GM23338 (cell line): ENCODE results near the gene PPP1R36. TPM values are rescaled to one million over a fixed set of nuclear protein-coding genes. Genes with fewer than 3 reads are reported as not detected.
A peak's percentile ranks its signal among the peaks of the same experiment; 100 is the strongest.

Source experiments
- ATAC-seq: fragments of 200-7000 bp; cut with Tn5 transposase; 3 replicates; pipeline ENCODE4 v1.9.1; 2020
- DNase-seq: peaks from one replicate; pipeline ENCODE4 v3.0.0-alpha.2; 2015; ENCODE audit warnings: low spot score
- H2AFZ ChIP-seq: fragments of 200-600 bp; sonication (generic); 2 replicates; pipeline ENCODE4 v1.8.0; 2016; ENCODE audit warnings: antibody characterized with exemption, mild to moderate bottlenecking, moderate library complexity
- H3F3A ChIP-seq: fragments of 200-600 bp; sonication (generic); replicated peaks from 2 replicates; pipeline ENCODE4 v1.8.0; 2017; ENCODE audit warnings: antibody characterized with exemption, mixed run types, low read depth
- H3K27ac ChIP-seq: fragments of 200-600 bp; sonication (generic); 2 replicates; pipeline ENCODE4 v1.6.1; 2016; ENCODE audit warnings: low read depth
- H3K27me3 ChIP-seq: fragments of 200-600 bp; sonication (generic); 2 replicates; pipeline ENCODE4 v1.8.0; 2016; ENCODE audit warnings: mild to moderate bottlenecking, mixed run types, moderate library complexity; ENCODE audit not compliant: insufficient read depth
- H3K36me3 ChIP-seq: fragments of 200-600 bp; sonication (generic); 2 replicates; pipeline ENCODE4 v1.8.0; 2016; ENCODE audit warnings: mild to moderate bottlenecking; ENCODE audit not compliant: insufficient read depth
- H3K4me1 ChIP-seq: fragments of 200-600 bp; sonication (generic); 2 replicates; pipeline ENCODE4 v1.8.0; 2016; ENCODE audit warnings: mild to moderate bottlenecking, moderate library complexity; ENCODE audit not compliant: insufficient read depth
- H3K4me2 ChIP-seq: fragments of 200-600 bp; sonication (generic); 2 replicates; pipeline ENCODE4 v1.7.1; 2017; ENCODE audit warnings: mixed run types
- H3K4me3 ChIP-seq: fragments of 200-600 bp; sonication (generic); 2 replicates; pipeline ENCODE4 v1.6.1; 2016; ENCODE audit warnings: mixed run types
- H3K79me2 ChIP-seq: fragments of 200-600 bp; sonication (generic); replicated peaks from 2 replicates; pipeline ENCODE4 v1.8.0; 2017; ENCODE audit warnings: mild to moderate bottlenecking; ENCODE audit not compliant: insufficient read depth
- H3K9me2 ChIP-seq: fragments of 200-600 bp; sonication (generic); 2 replicates; pipeline ENCODE4 v1.8.0; 2017; ENCODE audit not compliant: insufficient read depth
- H4K20me1 ChIP-seq: fragments of 200-600 bp; sonication (generic); replicated peaks from 2 replicates; pipeline ENCODE4 v1.8.0; 2017; ENCODE audit warnings: mild to moderate bottlenecking; ENCODE audit not compliant: insufficient read depth
- H3K27ac Mint-ChIP-seq: 2 replicates; pipeline ENCODE4 v1.8.0; 2020; ENCODE audit warnings: inconsistent platforms, mild to moderate bottlenecking, moderate library complexity, mixed read lengths
- H3K27me3 Mint-ChIP-seq: 3 replicates; pipeline ENCODE4 v1.8.0; 2022; ENCODE audit warnings: low read depth, mild to moderate bottlenecking, moderate library complexity, mixed read lengths, inconsistent platforms; ENCODE audit not compliant: insufficient read depth, poor library complexity
- H3K36me3 Mint-ChIP-seq: 3 replicates; pipeline ENCODE4 v1.8.0; 2021; ENCODE audit warnings: low read depth, mild to moderate bottlenecking, inconsistent platforms, moderate library complexity, mixed read lengths
- H3K4me1 Mint-ChIP-seq: 3 replicates; pipeline ENCODE4 v1.8.0; 2020; ENCODE audit warnings: mild to moderate bottlenecking, inconsistent platforms, mixed read lengths
- H3K4me3 Mint-ChIP-seq: 3 replicates; pipeline ENCODE4 v1.8.0; 2021; ENCODE audit warnings: moderate library complexity, mild to moderate bottlenecking, inconsistent platforms, mixed read lengths
- H3K9me3 Mint-ChIP-seq: 3 replicates; pipeline ENCODE4 v1.8.0; 2020; ENCODE audit warnings: moderate library complexity, mild to moderate bottlenecking, inconsistent platforms, mixed read lengths
- CREB1 ChIP-seq: fragments of 250-450 bp; sonication (Bioruptor Pico); IDR thresholded peaks from 2 replicates; pipeline ENCODE4 v1.5.0; 2020; ENCODE audit warnings: low read depth, mild to moderate bottlenecking, moderate library complexity
- CTCF ChIP-seq, 2 experiments: fragments of 200-600 bp in 1 of 2; sonication (generic) in 1 of 2; conservative IDR thresholded peaks; 2 replicates each; pipeline versions ENCODE4 v1.5.1 to v1.6.1; 2016 to 2017; ENCODE audit warnings: antibody characterized with exemption in 2 of 2, low read depth in 2 of 2, mild to moderate bottlenecking in 2 of 2, moderate library complexity in 1 of 2
- EZH2 ChIP-seq: fragments of 200-600 bp; sonication (generic); IDR thresholded peaks from one replicate; pipeline ENCODE4 v1.8.0; 2017; ENCODE audit warnings: antibody characterized with exemption, mild to moderate bottlenecking, low read depth; ENCODE audit not compliant: unreplicated experiment
- EZH2phosphoT487 ChIP-seq: fragments of 200-600 bp; sonication (generic); IDR thresholded peaks from one replicate; pipeline ENCODE4 v1.8.1; 2018; ENCODE audit warnings: antibody characterized with exemption; ENCODE audit not compliant: unreplicated experiment
- JUNB ChIP-seq: IDR thresholded peaks from one replicate; pipeline ENCODE4 v1.6.1; 2016; ENCODE audit warnings: antibody characterized with exemption; ENCODE audit not compliant: unreplicated experiment
- NANOG ChIP-seq: IDR thresholded peaks from 2 replicates; pipeline ENCODE4 v1.6.1; 2016; ENCODE audit warnings: antibody characterized with exemption, borderline replicate concordance
- POLR2AphosphoS5 ChIP-seq: IDR thresholded peaks from 2 replicates; pipeline ENCODE4 v1.6.1; 2016; ENCODE audit warnings: antibody characterized with exemption, low read depth
- STAT1 ChIP-seq: IDR thresholded peaks from one replicate; pipeline ENCODE4 v1.6.1; 2016; ENCODE audit warnings: antibody characterized with exemption; ENCODE audit not compliant: unreplicated experiment
- ZNF114 ChIP-seq: fragments of 250-450 bp; sonication (Bioruptor Pico); IDR thresholded peaks from 2 replicates; pipeline ENCODE4 v1.5.0; 2020; ENCODE audit warnings: mild to moderate bottlenecking, moderate library complexity
- ZNF462 ChIP-seq: fragments of 250-450 bp; sonication (Bioruptor Pico); IDR thresholded peaks from 2 replicates; pipeline ENCODE4 v1.5.0; 2020; ENCODE audit warnings: mild to moderate bottlenecking, moderate library complexity
- polyA plus RNA-seq: library from polyadenylated mRNA; unstranded; fragments of >200 nt; fragmentation: Nextera tagmentation; extraction: Ambion mirVana; gene quantifications from 2 replicates; pipeline ENCODE4 v1.2.1, GENCODE V29; 2016
- total RNA-seq: library from RNA; depleted of rRNA; stranded (reverse); fragments of >200 nt; shearing (Covaris generic); gene quantifications from 2 replicates; pipeline ENCODE4 v1.2.3, GENCODE V29; 2014
- TF ChIP-seq, protein P1 (sequence below): IDR thresholded peaks from one replicate; pipeline ENCODE4 v1.6.1; 2018; ENCODE audit warnings: antibody characterized with exemption; ENCODE audit not compliant: unreplicated experiment
- TF ChIP-seq, protein P2 (sequence below): IDR thresholded peaks from 2 replicates; pipeline ENCODE4 v1.6.1; 2016; ENCODE audit warnings: antibody characterized with exemption

The PPP1R36 gene
- total and polyA plus RNA-seq, 2 experiments from 2014 or later = 0.42 to 1.4 TPM

GRCh38 chr14:64542836-64543201 lies 6.9 kb upstream of the PPP1R36 start:
- Histone ChIP-seq H3K36me3 (no peaks in the 10 kb centered on the region), H3F3A (no peaks in the 10 kb centered on the region), H3K4me1 (peaks cover 13% of the 10 kb centered on the region; the same call in 1 of the 2 replicates), H3K9me2 (no peaks in the 10 kb centered on the region), H3K4me3 (peak overlapping the region; percentile 54), H3K79me2 (peaks cover 42% of the 10 kb centered on the region), H2AFZ (no peak overlapping the region), H3K4me2 (peak overlapping the region; percentile 75), H3K27me3 (peaks cover 19% of the 10 kb centered on the region), H4K20me1 (no peaks in the 10 kb centered on the region), H3K27ac (no peak overlapping the region)
- peaks cover 44% of the 10 kb centered on the region for H3K4me1 Mint-ChIP-seq
- TF ChIP-seq, protein P1, sequence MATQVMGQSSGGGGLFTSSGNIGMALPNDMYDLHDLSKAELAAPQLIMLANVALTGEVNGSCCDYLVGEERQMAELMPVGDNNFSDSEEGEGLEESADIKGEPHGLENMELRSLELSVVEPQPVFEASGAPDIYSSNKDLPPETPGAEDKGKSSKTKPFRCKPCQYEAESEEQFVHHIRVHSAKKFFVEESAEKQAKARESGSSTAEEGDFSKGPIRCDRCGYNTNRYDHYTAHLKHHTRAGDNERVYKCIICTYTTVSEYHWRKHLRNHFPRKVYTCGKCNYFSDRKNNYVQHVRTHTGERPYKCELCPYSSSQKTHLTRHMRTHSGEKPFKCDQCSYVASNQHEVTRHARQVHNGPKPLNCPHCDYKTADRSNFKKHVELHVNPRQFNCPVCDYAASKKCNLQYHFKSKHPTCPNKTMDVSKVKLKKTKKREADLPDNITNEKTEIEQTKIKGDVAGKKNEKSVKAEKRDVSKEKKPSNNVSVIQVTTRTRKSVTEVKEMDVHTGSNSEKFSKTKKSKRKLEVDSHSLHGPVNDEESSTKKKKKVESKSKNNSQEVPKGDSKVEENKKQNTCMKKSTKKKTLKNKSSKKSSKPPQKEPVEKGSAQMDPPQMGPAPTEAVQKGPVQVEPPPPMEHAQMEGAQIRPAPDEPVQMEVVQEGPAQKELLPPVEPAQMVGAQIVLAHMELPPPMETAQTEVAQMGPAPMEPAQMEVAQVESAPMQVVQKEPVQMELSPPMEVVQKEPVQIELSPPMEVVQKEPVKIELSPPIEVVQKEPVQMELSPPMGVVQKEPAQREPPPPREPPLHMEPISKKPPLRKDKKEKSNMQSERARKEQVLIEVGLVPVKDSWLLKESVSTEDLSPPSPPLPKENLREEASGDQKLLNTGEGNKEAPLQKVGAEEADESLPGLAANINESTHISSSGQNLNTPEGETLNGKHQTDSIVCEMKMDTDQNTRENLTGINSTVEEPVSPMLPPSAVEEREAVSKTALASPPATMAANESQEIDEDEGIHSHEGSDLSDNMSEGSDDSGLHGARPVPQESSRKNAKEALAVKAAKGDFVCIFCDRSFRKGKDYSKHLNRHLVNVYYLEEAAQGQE = no peak
- TF ChIP-seq, protein P2, sequence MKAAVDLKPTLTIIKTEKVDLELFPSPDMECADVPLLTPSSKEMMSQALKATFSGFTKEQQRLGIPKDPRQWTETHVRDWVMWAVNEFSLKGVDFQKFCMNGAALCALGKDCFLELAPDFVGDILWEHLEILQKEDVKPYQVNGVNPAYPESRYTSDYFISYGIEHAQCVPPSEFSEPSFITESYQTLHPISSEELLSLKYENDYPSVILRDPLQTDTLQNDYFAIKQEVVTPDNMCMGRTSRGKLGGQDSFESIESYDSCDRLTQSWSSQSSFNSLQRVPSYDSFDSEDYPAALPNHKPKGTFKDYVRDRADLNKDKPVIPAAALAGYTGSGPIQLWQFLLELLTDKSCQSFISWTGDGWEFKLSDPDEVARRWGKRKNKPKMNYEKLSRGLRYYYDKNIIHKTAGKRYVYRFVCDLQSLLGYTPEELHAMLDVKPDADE = no peak
- TF ChIP-seq STAT1 (no peak), JUNB (no peak), EZH2 (no peak), ZNF462 (no peak), CTCF (conservative IDR thresholded peaks at IDR 0.05; ENCODE audit: low read depth in 2 of 2) (no peak), EZH2phosphoT487 (no peak), CREB1 (CRISPR knock-in tag) (no peak), ZNF114 (CRISPR knock-in tag) (no peak), NANOG (no peak), POLR2AphosphoS5 (no peak)
- peaks cover 26% of the 10 kb centered on the region for H3K27me3 Mint-ChIP-seq
- H3K9me3 Mint-ChIP-seq = peaks cover 28% of the 10 kb centered on the region
- H3K27ac Mint-ChIP-seq = no peak overlapping the region
- ATAC-seq (no peak), DNase-seq (no peak)
- H3K4me3 Mint-ChIP-seq = peak overlapping the region; percentile 72
- H3K36me3 Mint-ChIP-seq = peaks cover 29% of the 10 kb centered on the region
